ENCODE data around the gene DCAF15. TPM values are rescaled to one million over a fixed set of nuclear protein-coding genes. Genes with fewer than 3 reads are reported as not detected.
"Not testable (repeated sequence)": the region's sequence is repeated elsewhere in the genome, so short reads cannot be mapped to it uniquely, and the experiment has no call there.

DCAF15 gene
- total RNA-seq, 4 donors from 2014 or later, result 5.3 to 20.8 (median 14.5) TPM

- Histone ChIP-seq H3K27me3 (no peaks in the 10 kb centered on the region), H3K4me3 (no peak overlapping the region), H3K9me3 (no peaks in the 10 kb centered on the region), H3K36me3 (peaks cover 0 to 95% of the 10 kb centered on the region in 2 donors), H3K27ac (no peak overlapping the region), H3K4me1 (peaks cover 0 to 20% (median 0%) of the 10 kb centered on the region in 3 donors)
- TF ChIP-seq CTCF (IDR thresholded peaks at IDR 0.05) (no peak), POLR2A (IDR thresholded peaks at IDR 0.05) (no peak), POLR2AphosphoS5 (IDR thresholded peaks at IDR 0.05) (no peak), EP300 (IDR thresholded peaks at IDR 0.05) (no peak)
- no CpG with 5 or more reads among the region's 20 CpGs for WGBS, 2 donors (ENCODE audit: low coverage in 1 of 2)
- no peak for ATAC-seq
Measured at GRCh38 chr19:13965926-13966683, 13.8 kb downstream of the DCAF15 start.

DNA sequence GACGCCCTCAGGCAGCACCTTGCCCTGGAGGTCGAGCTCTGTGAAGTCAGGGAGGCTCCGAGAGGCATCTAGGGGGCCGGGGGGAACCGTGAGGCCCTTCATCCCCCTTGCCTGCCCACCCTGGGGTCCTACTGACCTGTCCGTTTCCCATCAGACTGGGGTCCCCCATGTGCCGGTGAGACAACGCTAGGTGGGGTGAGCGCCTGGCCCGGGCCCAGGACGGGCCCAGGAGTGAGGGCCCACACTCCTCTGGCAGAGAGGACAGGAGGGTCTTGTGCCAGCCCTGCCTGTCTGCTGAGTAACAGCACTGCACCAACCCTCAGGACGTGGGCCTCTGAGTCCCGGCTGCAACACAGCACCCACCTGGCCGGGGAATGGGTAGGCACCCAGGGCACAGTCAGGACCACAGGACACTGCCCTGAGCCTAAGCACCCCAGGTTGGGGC lies 14.4 kb downstream of the DCAF15 start:
- H3K27me3 ChIP-seq, result no peaks in the 10 kb centered on the region
- no peak for TF ChIP-seq CTCF (IDR thresholded peaks at IDR 0.05)
- no peak for TF ChIP-seq POLR2AphosphoS5 (IDR thresholded peaks at IDR 0.05)
- TF ChIP-seq EP300 (IDR thresholded peaks at IDR 0.05), result no peak
- TF ChIP-seq POLR2A (IDR thresholded peaks at IDR 0.05), result no peak
- ATAC-seq, result no peak
- peaks cover 0 to 96% of the 10 kb centered on the region in 2 donors for H3K36me3 ChIP-seq
- WGBS, 2 donors (ENCODE audit: low coverage in 1 of 2), result no CpG with 5 or more reads among the region's 14 CpGs
- no peak overlapping the region for H3K4me3 ChIP-seq
- no peak overlapping the region for H3K27ac ChIP-seq
- H3K9me3 ChIP-seq, result no peaks in the 10 kb centered on the region
- H3K4me1 ChIP-seq, result peaks cover 0 to 20% (median 0%) of the 10 kb centered on the region in 3 donors

GRCh38 chr19:13967206-13967605 lies 14.9 kb downstream of the DCAF15 start:
- 95% methylated on average over 5 of the region's 8 CpGs; no CpG with 5 or more reads in 1 of the 2 donors for WGBS, 2 donors (ENCODE audit: low coverage in 1 of 2)
- H3K9me3 ChIP-seq, H3K27ac ChIP-seq, H3K4me3 ChIP-seq, ATAC-seq, H3K27me3 ChIP-seq: not testable (repeated sequence)
- peaks cover 0 to 96% of the 10 kb centered on the region in 2 donors for H3K36me3 ChIP-seq
- peaks cover 0 to 15% (median 0%) of the 10 kb centered on the region in 3 donors for H3K4me1 ChIP-seq

- ATAC-seq, result no peak
- TF ChIP-seq EP300 (IDR thresholded peaks at IDR 0.05) (no peak), POLR2A (IDR thresholded peaks at IDR 0.05) (no peak), CTCF (IDR thresholded peaks at IDR 0.05) (no peak), POLR2AphosphoS5 (IDR thresholded peaks at IDR 0.05) (no peak)
- H3K4me3 ChIP-seq, result no peak overlapping the region
- H3K4me1 ChIP-seq, result peaks cover 0 to 2% (median 0%) of the 10 kb centered on the region in 3 donors
- H3K36me3 ChIP-seq, result peaks cover 0 to 98% of the 10 kb centered on the region in 2 donors
- WGBS, 2 donors (ENCODE audit: low coverage in 1 of 2), result 70 to 97% methylated on average over 2 to 6 of the region's 22 CpGs
- H3K9me3 ChIP-seq, result no peaks in the 10 kb centered on the region
- H3K27ac ChIP-seq, result no peak overlapping the region
- H3K27me3 ChIP-seq, result no peaks in the 10 kb centered on the region
Measured at GRCh38 chr19:13968383-13968935, 16.1 kb downstream of the DCAF15 start.

DNA sequence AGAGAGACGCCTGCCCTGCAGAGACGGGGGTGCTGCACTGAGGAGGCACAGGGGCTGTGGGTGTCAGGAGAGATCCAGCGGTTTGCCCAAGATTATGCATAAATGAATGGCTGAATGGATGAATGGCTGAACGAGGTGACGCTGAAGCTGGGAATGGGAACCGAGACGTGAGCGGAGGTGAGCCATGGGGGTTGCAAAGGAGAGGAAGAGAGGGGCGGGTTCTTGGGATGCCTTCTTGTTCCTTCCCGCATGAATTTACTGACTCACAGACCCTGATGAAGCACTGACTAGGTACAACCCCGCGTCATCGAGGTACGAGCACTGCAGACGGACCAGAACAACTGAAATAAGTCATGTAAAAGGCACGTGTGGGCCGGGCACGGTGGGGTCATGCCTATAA lies 16.7 kb downstream of the DCAF15 start:
- no peak overlapping the region for H3K27ac ChIP-seq
- H3K4me1 ChIP-seq, result no peaks in the 10 kb centered on the region
- H3K27me3 ChIP-seq, result no peaks in the 10 kb centered on the region
- TF ChIP-seq POLR2AphosphoS5 (IDR thresholded peaks at IDR 0.05) (no peak), POLR2A (IDR thresholded peaks at IDR 0.05) (no peak), EP300 (IDR thresholded peaks at IDR 0.05) (no peak), CTCF (IDR thresholded peaks at IDR 0.05) (no peak)
- 90 to 91% methylated on average over 7 to 13 of the region's 18 CpGs for WGBS, 2 donors (ENCODE audit: low coverage in 1 of 2)
- no peaks in the 10 kb centered on the region for H3K9me3 ChIP-seq
- ATAC-seq, result no peak
- H3K36me3 ChIP-seq, result peaks cover 0 to 98% of the 10 kb centered on the region in 2 donors
- H3K4me3 ChIP-seq, result no peak overlapping the region

Measured in gastroesophageal sphincter (tissue), 4 donors.